GM12878 (cell line): ENCODE data around the gene ZNF775. TPM values are rescaled to one million over a fixed set of nuclear protein-coding genes. Genes with fewer than 3 reads are reported as not detected.

Source experiments
- ATAC-seq: fragments of 200-7000 bp; cut with Tn5 transposase; 3 replicates; pipeline ENCODE4 v1.9.1; 2020; ENCODE audit warnings: mild to moderate bottlenecking, moderate library complexity
- BruUV-seq: library from RNA; stranded (reverse); fragments of 400-500 nt; replicated peaks from 2 replicates; lab custom pipeline; 2021; lab: Mats Ljungman, UMichigan
- CTCF ChIA-PET: fragments of 300-600 bp; sonication (Branson Sonifier 250); formaldehyde crosslinking; extraction: SDS; loops from one replicate; lab custom pipeline; 2021; ENCODE audit warnings: inconsistent platforms; lab: Yijun Ruan, JAX
- POLR2A ChIA-PET: fragments of 350-600 bp; formaldehyde crosslinking; extraction: SDS; loops from one replicate; lab custom pipeline; 2021; ENCODE audit warnings: inconsistent platforms; lab: Charles Lee
- RAD21 ChIA-PET: fragments of 300-600 bp; sonication (Branson Sonifier 250); formaldehyde crosslinking; loops from one replicate; lab custom pipeline; 2023; ENCODE audit warnings: antibody characterized with exemption; ENCODE audit not compliant: unreplicated experiment; lab: Charles Lee
- SMC1A ChIA-PET: fragments of 300-600 bp; sonication (Branson Sonifier 250); formaldehyde crosslinking; loops from one replicate; lab custom pipeline; 2023; ENCODE audit not compliant: unreplicated experiment, uncharacterized antibody; lab: Charles Lee
- DNase-seq: peaks from one replicate; pipeline ENCODE4 v3.0.0-alpha.2; 2011; ENCODE audit warnings: low read depth, low spot score
- FAIRE-seq: peaks from 3 replicates; lab custom pipeline; 2011; peaks lifted over from hg19 to GRCh38; lab: Jason Lieb, UNC
- H2AFZ ChIP-seq: 2 replicates; pipeline ENCODE4 v1.6.0; 2011; ENCODE audit warnings: low read depth, low read length, control low read depth; ENCODE audit not compliant: control insufficient read depth
- H3K27ac ChIP-seq: 2 replicates; pipeline ENCODE4 v1.5.1; 2011; ENCODE audit warnings: control low read depth; ENCODE audit not compliant: control insufficient read depth, insufficient read depth
- H3K27me3 ChIP-seq, 2 experiments: replicated peaks in 1 of 2; 2 replicates each; pipeline versions ENCODE4 v1.6.0 to v1.6.1; 2011; ENCODE audit warnings: low read length in 1 of 2; ENCODE audit not compliant: control insufficient read depth in 2 of 2, insufficient read depth in 2 of 2
- H3K36me3 ChIP-seq, 2 experiments: 2 replicates each; pipeline ENCODE4 v1.5.1; 2011; ENCODE audit warnings: low read length in 1 of 2; ENCODE audit not compliant: control insufficient read depth in 2 of 2, insufficient read depth in 2 of 2
- H3K4me1 ChIP-seq: 2 replicates; pipeline ENCODE4 v1.6.1; 2011; ENCODE audit warnings: mild to moderate bottlenecking, low read length, moderate library complexity, mixed read lengths; ENCODE audit not compliant: control insufficient read depth, insufficient read depth
- H3K4me2 ChIP-seq: 2 replicates; pipeline ENCODE4 v1.6.0; 2011; ENCODE audit warnings: control low read depth; ENCODE audit not compliant: control insufficient read depth, insufficient read depth
- H3K4me3 ChIP-seq: fragments of 200-600 bp; sonication (generic); 2 replicates; pipeline ENCODE4 v1.5.1; 2016
- H3K79me2 ChIP-seq: 2 replicates; pipeline ENCODE4 v1.6.0; 2011; ENCODE audit warnings: low read length; ENCODE audit not compliant: control insufficient read depth, insufficient read depth
- H3K9ac ChIP-seq: 2 replicates; pipeline ENCODE4 v1.8.0; 2011; ENCODE audit warnings: low read length, control low read depth, mixed read lengths; ENCODE audit not compliant: control insufficient read depth, insufficient read depth
- H3K9me3 ChIP-seq: replicated peaks from 3 replicates; pipeline ENCODE4 v1.5.1; 2011; ENCODE audit warnings: mild to moderate bottlenecking, low read length; ENCODE audit not compliant: control insufficient read depth, insufficient read depth
- H4K20me1 ChIP-seq: 2 replicates; pipeline ENCODE4 v1.6.0; 2011; ENCODE audit not compliant: control insufficient read depth, insufficient read depth
- BHLHE40 ChIP-seq, 2 experiments: fragments of 450-650 bp in 1 of 2; IDR thresholded peaks; 2 replicates each; pipeline ENCODE4 v1.6.1; 2011 to 2017; ENCODE audit warnings: low read depth in 2 of 2, borderline replicate concordance in 1 of 2, improper control_type of control experiment in 1 of 2, low read length in 1 of 2, mild to moderate bottlenecking in 1 of 2
- ELK1 ChIP-seq: IDR thresholded peaks from 2 replicates; pipeline ENCODE4 v1.6.1; 2012; ENCODE audit warnings: low read depth, low read length, improper control_type of control experiment
- HDGF ChIP-seq: fragments of 450-650 bp; IDR thresholded peaks from 2 replicates; pipeline ENCODE4 v1.6.1; 2016; ENCODE audit warnings: antibody characterized with exemption
- IKZF1 ChIP-seq: fragments of 450-650 bp; conservative IDR thresholded peaks from 2 replicates; pipeline ENCODE4 v1.6.1; 2017; ENCODE audit warnings: antibody characterized with exemption, mild to moderate bottlenecking
- IRF4 ChIP-seq: IDR thresholded peaks from 2 replicates; pipeline ENCODE4 v1.6.1; 2011; ENCODE audit warnings: low read depth, low read length
- RUNX3 ChIP-seq: IDR thresholded peaks from 2 replicates; pipeline ENCODE4 v1.6.1; 2012; ENCODE audit warnings: low read length, inconsistent platforms
- SKIL ChIP-seq: fragments of 450-650 bp; IDR thresholded peaks from 2 replicates; pipeline ENCODE4 v1.6.1; 2017; ENCODE audit warnings: mild to moderate bottlenecking, low read depth, inconsistent platforms; ENCODE audit not compliant: poor library complexity, severe bottlenecking
- ZNF687 ChIP-seq: fragments of 450-650 bp; IDR thresholded peaks from 2 replicates; pipeline ENCODE4 v1.6.1; 2017; ENCODE audit warnings: mild to moderate bottlenecking, moderate library complexity
- ZZZ3 ChIP-seq: IDR thresholded peaks from 2 replicates; pipeline ENCODE4 v1.6.1; 2011; ENCODE audit warnings: low read depth; ENCODE audit not compliant: control insufficient read depth, insufficient read length
- WGBS: methylation state at CpG from one replicate; pipeline ENCODE4 v1.1.6; 2016; ENCODE audit warnings: low lambda C conversion rate; ENCODE audit not compliant: insufficient replicate concordance, insufficient coverage; ENCODE audit errors: missing lambda C conversion rate; 5-methylcytosine and 5-hydroxymethylcytosine counted together
- in situ Hi-C: fragments of 300-500 bp; cut with MboI; formaldehyde crosslinking; loops from 9 replicates; pipeline ENCODE4 v1.14.3; 2018; ENCODE audit warnings: mixed read lengths
- intact Hi-C: fragments of 100-400 bp; cut with micrococcal nuclease; formaldehyde crosslinking; loops from one replicate; pipeline ENCODE4 v1.14.2; 2022; ENCODE audit not compliant: unreplicated experiment
- polyA plus RNA-seq, 11 experiments: library from polyadenylated mRNA; depleted of rRNA in 4 of 11; unstranded in 6 of 11; stranded (reverse) in 5 of 11; fragments of >200 nt; fragmentation: Nextera tagmentation in 4 of 11; fragmentation: Illumina TruSeq in 1 of 11; extraction: Ambion mirVana in 4 of 11; extraction: Trizol in 1 of 11; gene quantifications; 1 replicate in 1 of 11; 2 replicates in 10 of 11; pipeline versions ENCODE4 v1.2.1 to v1.2.3, GENCODE V29; 2011 to 2016; ENCODE audit warnings: inconsistent platforms in 2 of 11, missing spikeins in 2 of 11, low read depth in 1 of 11
- total RNA-seq, 4 experiments: library from RNA; depleted of rRNA in 3 of 4; stranded (reverse); fragments of >200 nt in 3 of 4; fragmentation: Illumina TruSeq in 1 of 4; extraction: Trizol in 1 of 4; gene quantifications; 2 replicates each; pipeline versions ENCODE4 v1.2.1 to v1.2.3, GENCODE V29; 2013 to 2021
- TF ChIP-seq, protein P1 (sequence below): fragments of 450-650 bp; IDR thresholded peaks from 2 replicates; pipeline ENCODE4 v1.6.1; 2017; ENCODE audit warnings: low read depth, mild to moderate bottlenecking, moderate library complexity

Gene ZNF775
- total and polyA plus RNA-seq, 10 of the 15 experiments (the other 5 are each of a cell fraction or from before 2014, with no cell fraction given): 0.05 to 14.3 (median 2.1) TPM

- peak; percentile 96 for TF ChIP-seq ZNF687
Measured at GRCh38 chr7:150435390-150436073, 56.4 kb downstream of the ZNF775 start (continued).

- ATAC-seq (no peak), FAIRE-seq (peak; percentile 47), DNase-seq (no peak)
- H2AFZ ChIP-seq: no peak overlapping the region
- in situ Hi-C loops (no loop called here), intact Hi-C loops (loop anchor here (10.0 kb wide), 1 partner anchor 435 kb away; no protein-coding TSS in a partner anchor)
- H3K4me2 ChIP-seq: peak overlapping the region; percentile 38; the same call in 1 of the 2 replicates
- H3K9ac ChIP-seq: no peak overlapping the region
- SMC1A ChIA-PET: interaction anchor here (0.8 to 1.7 kb wide), 3 partner anchors 10 to 316 kb away, joined by 3 to 6 read pairs (median 3); partner anchors contain the start of gene GIMAP8
- CTCF ChIA-PET: interaction anchor here (1.0 to 1.2 kb wide), 2 partner anchors 9 to 316 kb away, joined by 3 to 4 read pairs; no protein-coding TSS in a partner anchor
- peaks cover 68% of the 10 kb centered on the region for H3K79me2 ChIP-seq
- no peaks in the 10 kb centered on the region for H4K20me1 ChIP-seq
- H3K4me3 ChIP-seq: peak overlapping the region; percentile 6; the same call in 1 of the 2 replicates
- H3K4me1 ChIP-seq: peaks cover 13% of the 10 kb centered on the region
- no peaks in the 10 kb centered on the region for H3K27me3 ChIP-seq
- RAD21 ChIA-PET: interaction anchor here (1.1 kb wide), 1 partner anchor 10 kb away, joined by 4 read pairs; the partner anchor contains the start of gene GIMAP8
- no TSS peak for BruUV-seq
- WGBS: 24% methylated on average over 2 of the region's 2 CpGs
- POLR2A ChIA-PET: interaction anchor here (0.6 kb wide), 1 partner anchor 568 kb away, joined by 6 read pairs; no protein-coding TSS in a partner anchor
- H3K27ac ChIP-seq: no peak overlapping the region
- H3K9me3 ChIP-seq: peaks cover 24% of the 10 kb centered on the region
- H3K36me3 ChIP-seq: peaks cover 14 to 27% of the 10 kb centered on the region in 2 experiments; a peak in 3 of 4 replicates
- TF ChIP-seq RUNX3: peak; percentile 65
- no peak for TF ChIP-seq ZZZ3
- peak in 1 of 2 experiments; percentile 24; a peak in 1 of 4 replicates for TF ChIP-seq BHLHE40 (IDR thresholded peaks at IDR 0.05; ENCODE audit: borderline replicate concordance in 1 of 2, low read depth in 2 of 2, low read length in 1 of 2)
- no peak for TF ChIP-seq HDGF
- 0 out of 2 replicates have a peak, but pooled peaks have one; percentile 21 for TF ChIP-seq IRF4
- TF ChIP-seq IKZF1: peak; percentile 17; the same call in 1 of the 2 replicates
- no peak for TF ChIP-seq SKIL
- no peak for TF ChIP-seq ELK1
- TF ChIP-seq, protein P1, sequence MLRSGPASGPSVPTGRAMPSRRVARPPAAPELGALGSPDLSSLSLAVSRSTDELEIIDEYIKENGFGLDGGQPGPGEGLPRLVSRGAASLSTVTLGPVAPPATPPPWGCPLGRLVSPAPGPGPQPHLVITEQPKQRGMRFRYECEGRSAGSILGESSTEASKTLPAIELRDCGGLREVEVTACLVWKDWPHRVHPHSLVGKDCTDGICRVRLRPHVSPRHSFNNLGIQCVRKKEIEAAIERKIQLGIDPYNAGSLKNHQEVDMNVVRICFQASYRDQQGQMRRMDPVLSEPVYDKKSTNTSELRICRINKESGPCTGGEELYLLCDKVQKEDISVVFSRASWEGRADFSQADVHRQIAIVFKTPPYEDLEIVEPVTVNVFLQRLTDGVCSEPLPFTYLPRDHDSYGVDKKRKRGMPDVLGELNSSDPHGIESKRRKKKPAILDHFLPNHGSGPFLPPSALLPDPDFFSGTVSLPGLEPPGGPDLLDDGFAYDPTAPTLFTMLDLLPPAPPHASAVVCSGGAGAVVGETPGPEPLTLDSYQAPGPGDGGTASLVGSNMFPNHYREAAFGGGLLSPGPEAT: no peak
Measured at GRCh38 chr7:150439967-150440366, 60.8 kb downstream of the ZNF775 start.
